Measurements from ENCODE around the gene UCKL1.
A peak's percentile ranks its signal among the peaks of the same experiment; 100 is the strongest.
"Not testable (repeated sequence)": the region's sequence is repeated elsewhere in the genome, so short reads cannot be mapped to it uniquely, and the experiment has no call there.

Gene UCKL1

GRCh38 chr20:63976980-63977738 is 20.9 kb upstream of the UCKL1 start:
- TF ChIP-seq CTCF (conservative IDR thresholded peaks at IDR 0.05; ENCODE audit: low read length), result no peak
- H3K4me3 ChIP-seq (ENCODE audit: low read length), result no peak overlapping the region
- DNase-seq (ENCODE audit: low read depth), result no peak

- not testable (repeated sequence) for H3K4me3 ChIP-seq (ENCODE audit: low read length); DNase-seq (ENCODE audit: low read depth)
Measured at GRCh38 chr20:63976511-63976910, 20.3 kb upstream of the UCKL1 start.

- no peak overlapping the region for H3K4me3 ChIP-seq (ENCODE audit: low read length)
- TF ChIP-seq CTCF (conservative IDR thresholded peaks at IDR 0.05; ENCODE audit: low read length), result no peak
- no peak for DNase-seq (ENCODE audit: low read depth)
Measured at GRCh38 chr20:63974402-63975200, 18.4 kb upstream of the UCKL1 start.

GRCh38 chr20:63973636-63974401 is 17.6 kb upstream of the UCKL1 start:
- TF ChIP-seq CTCF (conservative IDR thresholded peaks at IDR 0.05; ENCODE audit: low read length), result peak; percentile 80
- H3K4me3 ChIP-seq (ENCODE audit: low read length), result peak overlapping the region; percentile 63
- DNase-seq (ENCODE audit: low read depth), result peak; percentile 74

- no peak overlapping the region for H3K4me3 ChIP-seq (ENCODE audit: low read length)
Measured at GRCh38 chr20:63973160-63973479, 16.9 kb upstream of the UCKL1 start.

GRCh38 chr20:63972312-63973159 is 16.3 kb upstream of the UCKL1 start:
- no peak for TF ChIP-seq CTCF (conservative IDR thresholded peaks at IDR 0.05; ENCODE audit: low read length)
- no peak overlapping the region for H3K4me3 ChIP-seq (ENCODE audit: low read length)
- no peak for DNase-seq (ENCODE audit: low read depth)

More at GRCh38 chr20:63973160-63973479, 16.9 kb upstream of the UCKL1 start:
- no peak for TF ChIP-seq CTCF (conservative IDR thresholded peaks at IDR 0.05; ENCODE audit: low read length)
- no peak for DNase-seq (ENCODE audit: low read depth)

GRCh38 chr20:63971960-63972311 is 15.7 kb upstream of the UCKL1 start:
- DNase-seq (ENCODE audit: low read depth); H3K4me3 ChIP-seq (ENCODE audit: low read length): not testable (repeated sequence)

Measured in AG10803 (cell line).